Kidney tubule cell (primary cell): ENCODE results near the gene FAM83F.
"Not testable (repeated sequence)": the region's sequence is repeated elsewhere in the genome, so short reads cannot be mapped to it uniquely, and the experiment has no call there.

Experiments used
- DNase-seq: peaks from one replicate; pipeline ENCODE4 v3.0.0-alpha.2; 2018; ENCODE audit warnings: low spot score

Gene FAM83F

GRCh38 chr22:39965748-39966147 is 29.0 kb upstream of the FAM83F start:
- DNase-seq = no peak

- DNase-seq = no peak
These were observed 28.3 kb upstream of the FAM83F start for GRCh38 chr22:39966470-39966869.

- peak; percentile 26 for DNase-seq
These were observed 27.5 kb upstream of the FAM83F start for GRCh38 chr22:39967103-39967829.

- DNase-seq = no peak
These were observed 26.5 kb upstream of the FAM83F start for GRCh38 chr22:39967996-39968972.

GRCh38 chr22:39970742-39971141 is 24.0 kb upstream of the FAM83F start:
- no peak for DNase-seq

- DNase-seq = no peak
These were observed 22.1 kb upstream of the FAM83F start for GRCh38 chr22:39972641-39973040.

GRCh38 chr22:39973656-39974055 is 21.1 kb upstream of the FAM83F start:
- no peak for DNase-seq

- DNase-seq = no peak
These were observed 20.7 kb upstream of the FAM83F start for GRCh38 chr22:39974065-39974464.

- no peak for DNase-seq
These were observed 15.7 kb upstream of the FAM83F start for GRCh38 chr22:39979048-39979447.

- DNase-seq = no peak
These were observed 15.3 kb upstream of the FAM83F start for GRCh38 chr22:39979458-39979857.

- no peak for DNase-seq
These were observed 14.2 kb upstream of the FAM83F start for GRCh38 chr22:39980596-39980995.

- DNase-seq = no peak
These were observed 11.4 kb upstream of the FAM83F start for GRCh38 chr22:39983346-39983745.

- DNase-seq = no peak
These were observed 10.7 kb upstream of the FAM83F start for GRCh38 chr22:39984006-39984405.

GRCh38 chr22:39984746-39985145 is 10.0 kb upstream of the FAM83F start:
- DNase-seq = no peak

- DNase-seq = peak; percentile 47
These were observed 9.2 kb upstream of the FAM83F start for GRCh38 chr22:39985383-39986035.

- no peak for DNase-seq
These were observed 6.2 kb upstream of the FAM83F start for GRCh38 chr22:39988386-39989114.

- DNase-seq = no peak
These were observed 5.1 kb upstream of the FAM83F start for GRCh38 chr22:39989633-39990032.

GRCh38 chr22:39990686-39991085 is 4.1 kb upstream of the FAM83F start:
- no peak for DNase-seq

- DNase-seq = no peak
These were observed 3.4 kb upstream of the FAM83F start for GRCh38 chr22:39991159-39991860.

- DNase-seq = no peak
These were observed 2.5 kb upstream of the FAM83F start for GRCh38 chr22:39992088-39992826.

GRCh38 chr22:39992894-39993293 is 1.9 kb upstream of the FAM83F start:
- not testable (repeated sequence) for DNase-seq
